ENCODE data around the gene REM1. TPM values are rescaled to one million over a fixed set of nuclear protein-coding genes. Genes with fewer than 3 reads are reported as not detected.

The REM1 gene
- total and polyA plus RNA-seq, 2 of the 13 experiments (the other 11 are each of a cell fraction or from before 2014, with no cell fraction given): not detected

GRCh38 chr20:31514154-31515071, 39.3 kb downstream of the REM1 start, which contains the start of gene HM13 (continued):
- TF ChIP-seq UBTF (CRISPR knock-in tag; IDR thresholded peaks at IDR 0.05): peak; percentile 94
- peak; percentile 38; the same call in 1 of the 2 replicates for TF ChIP-seq DZIP1 (CRISPR knock-in tag; IDR thresholded peaks at IDR 0.05)
- TF ChIP-seq ZFY (CRISPR knock-in tag; IDR thresholded peaks at IDR 0.05): peak; percentile 99
- no peak; the same call in 1 of the 2 replicates for TF ChIP-seq ZNF121 (CRISPR knock-in tag; IDR thresholded peaks at IDR 0.05)
- peak; percentile 95 for TF ChIP-seq DBP (CRISPR knock-in tag; IDR thresholded peaks at IDR 0.05; ENCODE audit: not compliant biosample characterization)
- TF ChIP-seq ZNF572 (CRISPR knock-in tag; IDR thresholded peaks at IDR 0.05): peak; percentile 91; the same call in 1 of the 2 replicates
- TF ChIP-seq FOXO1 (CRISPR knock-in tag; IDR thresholded peaks at IDR 0.05): peak; percentile 92
- TF ChIP-seq ELK4 (CRISPR knock-in tag; IDR thresholded peaks at IDR 0.05; ENCODE audit: borderline replicate concordance): peak; percentile 94; the same call in 1 of the 2 replicates
- TF ChIP-seq ZNF10 (CRISPR knock-in tag; IDR thresholded peaks at IDR 0.05; ENCODE audit: borderline replicate concordance, low read depth): peak; percentile 22; the same call in 1 of the 2 replicates
- TF ChIP-seq HNF1A (IDR thresholded peaks at IDR 0.05; ENCODE audit: low read depth): no peak
- peak; percentile 76 for TF ChIP-seq HNF1A (CRISPR knock-in tag; IDR thresholded peaks at IDR 0.05; ENCODE audit: borderline replicate concordance)
- TF ChIP-seq SIN3B (IDR thresholded peaks at IDR 0.05; ENCODE audit: low read length): no peak
- peak; percentile 17; the same call in 1 of the 2 replicates for TF ChIP-seq MIXL1 (CRISPR knock-in tag; IDR thresholded peaks at IDR 0.05)
- no peak for TF ChIP-seq ATF7 (IDR thresholded peaks at IDR 0.05)
- TF ChIP-seq ATF7 (CRISPR knock-in tag; IDR thresholded peaks at IDR 0.05): peak; percentile 94
- TF ChIP-seq ZNF326 (CRISPR knock-in tag; IDR thresholded peaks at IDR 0.05; ENCODE audit: borderline replicate concordance): no peak
- TF ChIP-seq PPARG (CRISPR knock-in tag; conservative IDR thresholded peaks at IDR 0.05): peak; percentile 32

All from HepG2 (cell line).